GM12878 (cell line): ENCODE data around the gene MESD. TPM values are rescaled to one million over a fixed set of nuclear protein-coding genes. Genes with fewer than 3 reads are reported as not detected.

Experiments
- ATAC-seq: fragments of 200-7000 bp; cut with Tn5 transposase; 3 replicates; pipeline ENCODE4 v1.9.1; 2020; ENCODE audit warnings: mild to moderate bottlenecking, moderate library complexity
- BruUV-seq: library from RNA; stranded (reverse); fragments of 400-500 nt; replicated peaks from 2 replicates; lab custom pipeline; 2021; lab: Mats Ljungman, UMichigan
- CTCF ChIA-PET: fragments of 300-600 bp; sonication (Branson Sonifier 250); formaldehyde crosslinking; extraction: SDS; loops from one replicate; lab custom pipeline; 2021; ENCODE audit warnings: inconsistent platforms; lab: Yijun Ruan, JAX
- POLR2A ChIA-PET: fragments of 350-600 bp; formaldehyde crosslinking; extraction: SDS; loops from one replicate; lab custom pipeline; 2021; ENCODE audit warnings: inconsistent platforms; lab: Charles Lee
- RAD21 ChIA-PET: fragments of 300-600 bp; sonication (Branson Sonifier 250); formaldehyde crosslinking; loops from one replicate; lab custom pipeline; 2023; ENCODE audit warnings: antibody characterized with exemption; ENCODE audit not compliant: unreplicated experiment; lab: Charles Lee
- SMC1A ChIA-PET: fragments of 300-600 bp; sonication (Branson Sonifier 250); formaldehyde crosslinking; loops from one replicate; lab custom pipeline; 2023; ENCODE audit not compliant: unreplicated experiment, uncharacterized antibody; lab: Charles Lee
- DNase-seq: peaks from one replicate; pipeline ENCODE4 v3.0.0-alpha.2; 2011; ENCODE audit warnings: low read depth, low spot score
- FAIRE-seq: peaks from 3 replicates; lab custom pipeline; 2011; peaks lifted over from hg19 to GRCh38; lab: Jason Lieb, UNC
- H2AFZ ChIP-seq: 2 replicates; pipeline ENCODE4 v1.6.0; 2011; ENCODE audit warnings: low read depth, low read length, control low read depth; ENCODE audit not compliant: control insufficient read depth
- H3K27ac ChIP-seq: 2 replicates; pipeline ENCODE4 v1.5.1; 2011; ENCODE audit warnings: control low read depth; ENCODE audit not compliant: control insufficient read depth, insufficient read depth
- H3K27me3 ChIP-seq, 2 experiments: replicated peaks in 1 of 2; 2 replicates each; pipeline versions ENCODE4 v1.6.0 to v1.6.1; 2011; ENCODE audit warnings: low read length in 1 of 2; ENCODE audit not compliant: control insufficient read depth in 2 of 2, insufficient read depth in 2 of 2
- H3K36me3 ChIP-seq, 2 experiments: 2 replicates each; pipeline ENCODE4 v1.5.1; 2011; ENCODE audit warnings: low read length in 1 of 2; ENCODE audit not compliant: control insufficient read depth in 2 of 2, insufficient read depth in 2 of 2
- H3K4me1 ChIP-seq: 2 replicates; pipeline ENCODE4 v1.6.1; 2011; ENCODE audit warnings: mild to moderate bottlenecking, low read length, moderate library complexity, mixed read lengths; ENCODE audit not compliant: control insufficient read depth, insufficient read depth
- H3K4me2 ChIP-seq: 2 replicates; pipeline ENCODE4 v1.6.0; 2011; ENCODE audit warnings: control low read depth; ENCODE audit not compliant: control insufficient read depth, insufficient read depth
- H3K4me3 ChIP-seq: fragments of 200-600 bp; sonication (generic); 2 replicates; pipeline ENCODE4 v1.5.1; 2016
- H3K79me2 ChIP-seq: 2 replicates; pipeline ENCODE4 v1.6.0; 2011; ENCODE audit warnings: low read length; ENCODE audit not compliant: control insufficient read depth, insufficient read depth
- H3K9ac ChIP-seq: 2 replicates; pipeline ENCODE4 v1.8.0; 2011; ENCODE audit warnings: low read length, control low read depth, mixed read lengths; ENCODE audit not compliant: control insufficient read depth, insufficient read depth
- H3K9me3 ChIP-seq: replicated peaks from 3 replicates; pipeline ENCODE4 v1.5.1; 2011; ENCODE audit warnings: mild to moderate bottlenecking, low read length; ENCODE audit not compliant: control insufficient read depth, insufficient read depth
- H4K20me1 ChIP-seq: 2 replicates; pipeline ENCODE4 v1.6.0; 2011; ENCODE audit not compliant: control insufficient read depth, insufficient read depth
- CTCF ChIP-seq, 3 experiments: IDR thresholded peaks in 2 of 3; conservative IDR thresholded peaks in 1 of 3; 2 replicates each; pipeline ENCODE4 v1.5.1; 2011; ENCODE audit warnings: low read depth in 3 of 3, low read length in 3 of 3, mild to moderate bottlenecking in 3 of 3, control low read depth in 2 of 3, moderate library complexity in 2 of 3, inconsistent platforms in 1 of 3, mixed read lengths in 1 of 3; ENCODE audit not compliant: control insufficient read depth in 2 of 3, insufficient read depth in 1 of 3; ENCODE audit errors: extremely low read depth in 1 of 3
- LARP7 ChIP-seq: fragments of 450-650 bp; IDR thresholded peaks from 2 replicates; pipeline ENCODE4 v1.6.1; 2017; ENCODE audit warnings: mild to moderate bottlenecking
- MAX ChIP-seq: IDR thresholded peaks from 2 replicates; pipeline ENCODE4 v1.6.1; 2012; ENCODE audit warnings: low read depth, low read length, improper control_type of control experiment
- NR2C2 ChIP-seq: IDR thresholded peaks from 2 replicates; pipeline ENCODE4 v1.6.1; 2011; ENCODE audit warnings: borderline replicate concordance, low read depth; ENCODE audit not compliant: control insufficient read depth, insufficient read length
- NR2F1 ChIP-seq: fragments of 450-650 bp; conservative IDR thresholded peaks from 2 replicates; pipeline ENCODE4 v1.6.1; 2017; ENCODE audit warnings: mild to moderate bottlenecking
- RAD21 ChIP-seq: IDR thresholded peaks from 2 replicates; pipeline ENCODE4 v1.6.1; 2011; ENCODE audit warnings: mild to moderate bottlenecking, low read depth, low read length, moderate library complexity; ENCODE audit not compliant: insufficient read depth
- SMC3 ChIP-seq: IDR thresholded peaks from 2 replicates; pipeline ENCODE4 v1.6.1; 2011; ENCODE audit warnings: low read length, improper control_type of control experiment, borderline replicate concordance
- WGBS: methylation state at CpG from one replicate; pipeline ENCODE4 v1.1.6; 2016; ENCODE audit warnings: low lambda C conversion rate; ENCODE audit not compliant: insufficient replicate concordance, insufficient coverage; ENCODE audit errors: missing lambda C conversion rate; 5-methylcytosine and 5-hydroxymethylcytosine counted together
- in situ Hi-C: fragments of 300-500 bp; cut with MboI; formaldehyde crosslinking; loops from 9 replicates; pipeline ENCODE4 v1.14.3; 2018; ENCODE audit warnings: mixed read lengths
- intact Hi-C: fragments of 100-400 bp; cut with micrococcal nuclease; formaldehyde crosslinking; loops from one replicate; pipeline ENCODE4 v1.14.2; 2022; ENCODE audit not compliant: unreplicated experiment
- polyA plus RNA-seq, 11 experiments: library from polyadenylated mRNA; depleted of rRNA in 4 of 11; unstranded in 6 of 11; stranded (reverse) in 5 of 11; fragments of >200 nt; fragmentation: Nextera tagmentation in 4 of 11; fragmentation: Illumina TruSeq in 1 of 11; extraction: Ambion mirVana in 4 of 11; extraction: Trizol in 1 of 11; gene quantifications; 1 replicate in 1 of 11; 2 replicates in 10 of 11; pipeline versions ENCODE4 v1.2.1 to v1.2.3, GENCODE V29; 2011 to 2016; ENCODE audit warnings: inconsistent platforms in 2 of 11, missing spikeins in 2 of 11, low read depth in 1 of 11
- total RNA-seq, 4 experiments: library from RNA; depleted of rRNA in 3 of 4; stranded (reverse); fragments of >200 nt in 3 of 4; fragmentation: Illumina TruSeq in 1 of 4; extraction: Trizol in 1 of 4; gene quantifications; 2 replicates each; pipeline versions ENCODE4 v1.2.1 to v1.2.3, GENCODE V29; 2013 to 2021
- TF ChIP-seq, protein P1 (sequence below): fragments of 450-650 bp; conservative IDR thresholded peaks from 2 replicates; pipeline ENCODE4 v1.6.1; 2017; ENCODE audit warnings: mild to moderate bottlenecking, moderate library complexity

Gene MESD
- total and polyA plus RNA-seq, 10 of the 15 experiments (the other 5 are each of a cell fraction or from before 2014, with no cell fraction given): 10.2 to 39.8 (median 20.9) TPM

DNA sequence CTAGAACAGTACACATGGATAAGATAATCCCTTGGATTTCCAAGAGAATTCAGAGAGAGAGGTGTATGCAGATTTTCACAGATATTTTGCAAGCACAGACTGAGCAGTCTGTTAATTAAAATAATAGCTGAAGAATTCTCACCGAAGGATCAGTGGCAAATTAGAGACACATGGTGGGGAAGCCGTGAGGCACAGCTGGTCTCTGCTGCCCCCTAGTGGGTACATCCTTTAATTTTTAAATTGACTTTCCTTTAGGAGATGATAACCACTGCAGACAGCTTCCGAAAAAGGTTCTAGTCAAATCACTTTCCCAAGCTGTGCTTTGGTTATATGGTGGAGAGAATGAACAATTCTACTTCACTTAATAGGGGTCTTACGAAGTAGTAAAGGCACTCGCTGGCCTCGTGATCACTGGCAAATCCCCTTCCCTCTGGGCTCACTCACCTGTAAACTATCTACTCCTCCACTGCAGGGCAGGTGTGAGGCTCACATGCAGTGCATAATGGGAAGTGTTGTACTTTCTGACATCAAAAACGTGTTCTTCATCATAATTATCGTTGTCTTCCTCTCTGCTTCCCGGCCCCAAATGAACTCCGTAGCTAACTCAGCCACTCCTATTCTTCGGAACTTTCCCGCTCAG is 19.5 kb downstream of the MESD start:
- H4K20me1 ChIP-seq: no peaks in the 10 kb centered on the region
- intact Hi-C loops: loop anchor here (2.0 kb wide), 3 partner anchors 193 to 513 kb away; no protein-coding TSS in a partner anchor
- no peaks in the 10 kb centered on the region; a peak in 1 of 4 replicates for H3K36me3 ChIP-seq
- H3K9me3 ChIP-seq: no peaks in the 10 kb centered on the region
- no peaks in the 10 kb centered on the region for H3K27me3 ChIP-seq
- 64% methylated on average over 12 of the region's 12 CpGs for WGBS
- in situ Hi-C loops: loop anchor here (5.0 kb wide), 1 partner anchor 513 kb away; no protein-coding TSS in a partner anchor
- no peak overlapping the region for H3K27ac ChIP-seq
- no peaks in the 10 kb centered on the region for H3K4me1 ChIP-seq
- DNase-seq (no peak), ATAC-seq (peak; percentile 85), FAIRE-seq (peak; percentile 38)
- H3K9ac ChIP-seq: no peak overlapping the region
- H2AFZ ChIP-seq: no peak overlapping the region
- no peaks in the 10 kb centered on the region for H3K79me2 ChIP-seq
- ChIA-PET SMC1A (interaction anchor here (0.7 to 4.3 kb wide), 17 partner anchors 9 to 514 kb away, joined by 3 to 18 read pairs (median 4); partner anchors contain the start of gene CEMIP), CTCF (interaction anchor here (0.6 to 4.4 kb wide), 34 partner anchors 9 to 733 kb away, joined by 3 to 39 read pairs (median 4); partner anchors contain the start of gene CEMIP), POLR2A (no interaction called here), RAD21 (interaction anchor here (1.1 to 3.8 kb wide), 8 partner anchors 10 to 514 kb away, joined by 3 to 23 read pairs (median 6); partner anchors contain the start of gene CEMIP)
- H3K4me3 ChIP-seq: no peak overlapping the region
- no TSS peak for BruUV-seq
- no peak overlapping the region for H3K4me2 ChIP-seq
- TF ChIP-seq MAX: no peak
- TF ChIP-seq RAD21: peak; percentile 82
- no peak for TF ChIP-seq NR2C2
- TF ChIP-seq SMC3: peak; percentile 69
- TF ChIP-seq NR2F1: no peak
- peak; percentile 62 to 87 (median 74) for TF ChIP-seq CTCF (IDR thresholded peaks at IDR 0.05 in 2 of 3, conservative IDR thresholded peaks at IDR 0.05 in 1 of 3; ENCODE audit: control insufficient read depth in 2 of 3, extremely low read depth in 1 of 3, insufficient read depth in 1 of 3, low read depth in 3 of 3, low read length in 3 of 3)
- no peak for TF ChIP-seq LARP7
- TF ChIP-seq, protein P1, sequence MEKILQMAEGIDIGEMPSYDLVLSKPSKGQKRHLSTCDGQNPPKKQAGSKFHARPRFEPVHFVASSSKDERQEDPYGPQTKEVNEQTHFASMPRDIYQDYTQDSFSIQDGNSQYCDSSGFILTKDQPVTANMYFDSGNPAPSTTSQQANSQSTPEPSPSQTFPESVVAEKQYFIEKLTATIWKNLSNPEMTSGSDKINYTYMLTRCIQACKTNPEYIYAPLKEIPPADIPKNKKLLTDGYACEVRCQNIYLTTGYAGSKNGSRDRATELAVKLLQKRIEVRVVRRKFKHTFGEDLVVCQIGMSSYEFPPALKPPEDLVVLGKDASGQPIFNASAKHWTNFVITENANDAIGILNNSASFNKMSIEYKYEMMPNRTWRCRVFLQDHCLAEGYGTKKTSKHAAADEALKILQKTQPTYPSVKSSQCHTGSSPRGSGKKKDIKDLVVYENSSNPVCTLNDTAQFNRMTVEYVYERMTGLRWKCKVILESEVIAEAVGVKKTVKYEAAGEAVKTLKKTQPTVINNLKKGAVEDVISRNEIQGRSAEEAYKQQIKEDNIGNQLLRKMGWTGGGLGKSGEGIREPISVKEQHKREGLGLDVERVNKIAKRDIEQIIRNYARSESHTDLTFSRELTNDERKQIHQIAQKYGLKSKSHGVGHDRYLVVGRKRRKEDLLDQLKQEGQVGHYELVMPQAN: no peak
